ENCODE data around the gene ENTPD2. TPM values are rescaled to one million over a fixed set of nuclear protein-coding genes. Genes with fewer than 3 reads are reported as not detected.
"Not testable (repeated sequence)": the region's sequence is repeated elsewhere in the genome, so short reads cannot be mapped to it uniquely, and the experiment has no call there.

ENTPD2 gene
- total RNA-seq, 2 experiments from 2014 or later = 0.16 TPM; not detected in 1

GRCh38 chr9:137006116-137007003, 47.5 kb downstream of the ENTPD2 start:
- no peak for TF ChIP-seq CTCF (conservative IDR thresholded peaks at IDR 0.05; ENCODE audit: low read length)
- TF ChIP-seq EZH2phosphoT487 (IDR thresholded peaks at IDR 0.05; ENCODE audit: borderline replicate concordance, low read depth, low read length) = no peak
- peaks cover 4% of the 10 kb centered on the region for H3K4me1 ChIP-seq (ENCODE audit: insufficient read depth, low read length, poor library complexity, severe bottlenecking)
- H3K4me2 ChIP-seq (ENCODE audit: low read length) = no peak overlapping the region
- no peak overlapping the region for H3K4me3 ChIP-seq (ENCODE audit: low read depth, low read length, poor library complexity, severe bottlenecking)
- no TSS peak for BruUV-seq (replicated peaks)
- no peaks in the 10 kb centered on the region for H4K20me1 ChIP-seq (ENCODE audit: insufficient read depth, low read length)
- no peaks in the 10 kb centered on the region for H3K9me2 ChIP-seq (ENCODE audit: insufficient read depth, low read length)
- intact Hi-C loops (cut with micrococcal nuclease; ENCODE audit: unreplicated experiment) = no loop called here
- ChIA-PET POLR2A (interaction anchor here (0.5 kb wide), 1 partner anchor 72 kb away, joined by 3 read pairs; no protein-coding TSS in a partner anchor), CTCF (ENCODE audit: unreplicated experiment) (no interaction called here)
- no peak for DNase-seq (ENCODE audit: low spot score)
- H2AFZ ChIP-seq (ENCODE audit: low read length) = no peak overlapping the region
- H3K36me3 ChIP-seq (ENCODE audit: insufficient read depth, low read length) = no peaks in the 10 kb centered on the region
- H3K27ac ChIP-seq (ENCODE audit: low read depth, low read length, poor library complexity, severe bottlenecking) = no peak overlapping the region
- H3K9me3 ChIP-seq (ENCODE audit: low read length) = no peaks in the 10 kb centered on the region
- H3K79me2 ChIP-seq (ENCODE audit: insufficient read depth, low read depth, low read length) = no peaks in the 10 kb centered on the region

DNA sequence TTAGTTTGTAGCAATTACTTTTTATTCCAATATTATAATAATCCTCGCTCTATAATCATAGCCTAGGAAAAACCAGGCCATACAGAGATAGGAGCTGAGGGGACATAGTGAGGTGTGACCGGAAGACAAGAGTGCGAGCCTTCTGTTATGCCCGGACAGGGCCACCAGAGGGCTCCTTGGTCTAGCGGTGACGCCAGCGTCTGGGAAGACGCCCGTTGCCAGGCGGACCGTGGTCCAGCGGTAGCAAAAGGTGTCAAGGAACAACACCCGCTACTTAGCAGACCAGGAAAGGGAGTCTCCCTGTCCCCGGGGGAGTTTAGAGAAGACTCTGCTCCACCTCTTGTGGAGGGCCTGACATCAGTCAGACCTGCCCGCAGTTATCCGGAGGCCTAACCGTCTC, 49.6 kb downstream of the ENTPD2 start:
- peak; percentile 60 for TF ChIP-seq CTCF (conservative IDR thresholded peaks at IDR 0.05; ENCODE audit: low read length)
- H3K4me2 ChIP-seq (ENCODE audit: low read length); H3K9me2 ChIP-seq (ENCODE audit: insufficient read depth, low read length); H2AFZ ChIP-seq (ENCODE audit: low read length); H3K9me3 ChIP-seq (ENCODE audit: low read length); H4K20me1 ChIP-seq (ENCODE audit: insufficient read depth, low read length); H3K79me2 ChIP-seq (ENCODE audit: insufficient read depth, low read depth, low read length); H3K36me3 ChIP-seq (ENCODE audit: insufficient read depth, low read length); BruUV-seq (replicated peaks); CTCF ChIA-PET (ENCODE audit: unreplicated experiment); H3K4me3 ChIP-seq (ENCODE audit: low read depth, low read length, poor library complexity, severe bottlenecking); intact Hi-C loops (cut with micrococcal nuclease; ENCODE audit: unreplicated experiment); H3K27ac ChIP-seq (ENCODE audit: low read depth, low read length, poor library complexity, severe bottlenecking); POLR2A ChIA-PET; DNase-seq (ENCODE audit: low spot score): not testable (repeated sequence)
- peaks cover 20% of the 10 kb centered on the region for H3K4me1 ChIP-seq (ENCODE audit: insufficient read depth, low read length, poor library complexity, severe bottlenecking)

DNA sequence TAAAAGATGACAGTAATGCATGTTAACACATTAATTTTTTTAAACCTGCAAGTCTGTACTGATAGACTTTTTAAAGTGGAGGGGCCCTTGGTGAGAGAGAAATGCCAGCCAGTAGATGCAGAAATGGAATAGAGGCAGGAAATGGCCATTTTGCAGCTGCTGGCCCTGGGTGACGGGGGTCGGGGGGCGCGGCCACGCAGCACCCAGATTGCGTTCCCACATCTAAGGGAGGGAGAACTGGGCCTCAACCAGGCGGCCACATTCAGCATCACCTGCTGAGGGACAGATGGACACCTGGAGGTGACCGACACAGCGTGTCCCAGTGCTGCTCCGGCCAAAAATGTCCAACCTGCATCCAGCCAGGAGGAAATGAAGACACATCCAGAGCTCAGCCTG, 51.2 kb downstream of the ENTPD2 start:
- Histone ChIP-seq H2AFZ (ENCODE audit: low read length) (no peak overlapping the region), H3K9me2 (ENCODE audit: insufficient read depth, low read length) (no peaks in the 10 kb centered on the region), H3K4me3 (ENCODE audit: low read depth, low read length, poor library complexity, severe bottlenecking) (no peak overlapping the region), H3K36me3 (ENCODE audit: insufficient read depth, low read length) (no peaks in the 10 kb centered on the region), H3K79me2 (ENCODE audit: insufficient read depth, low read depth, low read length) (no peaks in the 10 kb centered on the region), H4K20me1 (ENCODE audit: insufficient read depth, low read length) (no peaks in the 10 kb centered on the region), H3K27ac (ENCODE audit: low read depth, low read length, poor library complexity, severe bottlenecking) (no peak overlapping the region), H3K9me3 (ENCODE audit: low read length) (no peaks in the 10 kb centered on the region), H3K4me1 (ENCODE audit: insufficient read depth, low read length, poor library complexity, severe bottlenecking) (peaks cover 23% of the 10 kb centered on the region), H3K4me2 (ENCODE audit: low read length) (no peak overlapping the region)
- no peak for TF ChIP-seq EZH2phosphoT487 (IDR thresholded peaks at IDR 0.05; ENCODE audit: borderline replicate concordance, low read depth, low read length)
- no peak for TF ChIP-seq CTCF (conservative IDR thresholded peaks at IDR 0.05; ENCODE audit: low read length)
- DNase-seq (ENCODE audit: low spot score) = no peak
- ChIA-PET CTCF (ENCODE audit: unreplicated experiment) (no interaction called here), POLR2A (interaction anchor here (1.1 kb wide), 1 partner anchor 11 kb away, joined by 3 read pairs; the partner anchor contains the start of gene PAXX)
- intact Hi-C loops (cut with micrococcal nuclease; ENCODE audit: unreplicated experiment) = no loop called here
- BruUV-seq (replicated peaks) = no TSS peak

All from OCI-LY7 (cell line).